OCI-M2 (cell line): ENCODE results near the gene SPAG16.

Experiments used
- DNase-seq: peaks from one replicate; lab custom pipeline; 2025; ENCODE audit not compliant: unreplicated experiment; lab: John Stamatoyannopoulos, UW

The SPAG16 gene

DNA sequence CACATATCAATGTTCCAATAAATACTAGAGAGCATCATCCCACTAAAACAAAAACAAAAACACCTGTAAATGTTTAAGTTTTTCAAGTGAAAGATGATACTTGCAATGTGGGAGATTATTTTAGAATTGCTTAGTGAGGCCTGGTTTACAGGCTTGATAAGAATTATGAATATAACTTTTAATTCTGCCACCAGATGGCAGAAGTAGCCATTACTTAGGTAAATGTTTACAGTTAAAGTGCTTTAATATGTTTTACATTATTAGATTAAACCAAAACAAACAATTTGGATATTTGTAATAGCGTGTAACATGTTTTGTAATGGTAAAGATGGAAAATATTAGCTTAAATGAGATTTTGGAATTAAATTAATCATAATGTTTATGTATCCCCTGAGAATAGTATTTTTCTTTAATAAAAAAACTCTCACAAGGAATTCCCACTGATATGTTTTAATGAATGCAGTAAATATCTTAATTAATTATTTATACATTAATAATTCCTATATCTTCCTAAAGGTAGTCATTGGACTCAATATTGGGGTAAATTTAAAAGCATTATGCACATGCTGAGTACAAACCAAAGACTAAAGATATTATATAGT lies 522.0 kb downstream of the SPAG16 start:
- no peak for DNase-seq

- no peak for DNase-seq
Measured at GRCh38 chr2:213816583-213816982, 532.3 kb downstream of the SPAG16 start.

- no peak for DNase-seq
Measured at GRCh38 chr2:213818436-213818835, 534.2 kb downstream of the SPAG16 start.

GRCh38 chr2:213834331-213834730 lies 550.1 kb downstream of the SPAG16 start:
- no peak for DNase-seq

DNA sequence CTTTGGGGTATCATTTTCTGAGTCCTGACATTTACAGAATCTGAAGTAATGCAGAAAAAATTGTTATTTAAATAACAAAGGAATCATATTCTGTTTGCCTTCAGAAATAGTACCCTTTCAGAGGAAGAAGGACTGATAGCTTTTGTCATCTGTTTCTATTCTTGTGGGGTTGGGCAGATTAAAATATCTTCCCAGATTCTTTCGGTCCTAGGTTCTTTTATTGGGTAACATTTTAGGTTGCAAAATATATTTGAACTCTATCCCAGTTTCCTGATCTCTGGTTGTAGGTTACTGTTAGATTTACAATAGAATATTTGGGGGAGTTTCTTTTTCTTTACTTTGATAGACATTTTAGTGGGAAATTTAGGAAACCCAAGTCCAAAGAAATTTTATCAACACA lies 550.5 kb downstream of the SPAG16 start:
- no peak for DNase-seq

- DNase-seq: no peak
Measured at GRCh38 chr2:213846856-213847255, 562.6 kb downstream of the SPAG16 start.

DNA sequence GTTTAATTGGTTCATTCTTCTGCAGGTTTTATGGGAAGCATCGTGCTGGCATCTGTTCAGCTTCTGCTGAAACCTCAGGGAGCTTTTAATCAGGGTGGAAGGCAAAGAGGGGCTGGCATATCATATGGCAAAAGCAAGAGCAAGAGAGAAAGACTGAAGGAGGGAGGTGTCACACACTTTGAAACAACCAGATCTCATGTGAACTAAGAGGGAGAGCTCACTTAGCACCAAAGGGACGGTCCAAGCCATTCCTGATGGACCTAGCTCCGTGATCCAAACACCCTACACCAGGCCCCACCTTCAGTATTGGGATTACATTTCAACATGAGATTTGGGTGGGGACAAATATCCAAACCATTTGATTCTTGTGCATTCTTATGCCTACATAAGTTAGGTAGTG lies 563.1 kb downstream of the SPAG16 start:
- DNase-seq: no peak

DNA sequence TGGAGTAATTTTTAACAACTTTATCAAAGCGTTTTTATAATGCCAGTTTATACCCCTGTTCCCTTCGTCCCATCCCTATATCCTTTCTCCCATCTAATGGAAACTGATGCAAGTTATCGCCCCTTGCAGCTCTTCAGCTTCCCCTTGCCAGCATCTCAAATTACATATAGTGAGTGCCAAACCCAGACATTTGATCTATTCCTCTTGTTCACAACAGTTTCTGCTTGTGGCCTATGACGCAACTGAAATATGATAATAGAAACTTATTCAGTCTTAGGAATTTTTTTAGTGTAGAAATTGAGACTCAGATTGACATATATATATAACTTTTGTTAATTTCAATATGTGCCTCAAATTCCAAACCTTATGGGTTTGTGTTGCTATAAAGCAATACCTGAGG lies 564.4 kb downstream of the SPAG16 start:
- no peak for DNase-seq

GRCh38 chr2:213861638-213862037 lies 577.4 kb downstream of the SPAG16 start:
- no peak for DNase-seq

DNA sequence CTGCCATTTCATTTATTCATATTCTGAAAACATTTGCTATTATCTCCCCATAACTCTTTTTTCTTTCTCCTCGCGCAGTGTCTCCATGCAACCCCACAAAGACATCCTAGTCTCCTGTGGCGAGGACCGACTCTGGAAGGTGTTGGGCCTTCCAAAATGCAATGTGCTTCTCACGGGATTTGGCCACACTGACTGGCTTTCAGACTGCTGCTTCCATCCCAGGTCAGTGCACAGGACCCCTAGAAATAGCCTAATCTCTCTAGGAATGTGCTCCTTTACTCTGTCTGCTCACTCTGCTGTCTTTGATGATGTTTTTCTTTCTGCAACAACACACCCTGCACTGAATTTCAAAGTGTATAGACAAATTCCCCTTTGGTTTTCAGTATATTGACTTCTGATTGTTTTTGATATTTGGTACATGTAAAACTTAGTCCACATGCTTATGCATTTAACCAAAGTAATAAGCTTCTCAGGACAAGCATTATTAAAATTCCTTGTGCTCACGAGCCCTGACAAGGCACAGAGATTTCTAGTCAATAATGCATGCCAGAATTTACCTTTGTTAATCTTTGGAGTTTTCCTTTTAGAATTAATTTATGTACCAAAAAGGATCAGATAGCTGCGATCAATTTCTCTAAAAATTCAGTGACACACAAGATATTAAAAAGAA lies 578.3 kb downstream of the SPAG16 start:
- DNase-seq: no peak

DNA sequence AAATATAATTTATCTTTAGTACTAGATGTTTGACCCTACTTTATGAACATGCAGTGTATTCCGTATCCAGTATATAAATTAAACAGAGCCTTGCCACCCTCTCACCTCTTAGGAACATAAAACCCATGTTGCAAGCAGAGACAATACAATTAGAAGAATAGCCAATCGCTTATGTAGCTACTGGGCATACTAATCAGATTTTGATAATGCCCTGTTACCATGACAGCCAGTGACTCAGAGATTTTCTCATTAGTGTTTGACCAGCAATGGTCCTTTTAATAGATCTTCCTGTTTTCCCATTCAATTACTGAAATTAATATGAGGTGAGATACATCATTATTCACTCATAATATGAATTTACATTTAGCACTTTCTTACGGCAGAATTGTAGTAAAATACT lies 579.3 kb downstream of the SPAG16 start:
- DNase-seq: no peak

GRCh38 chr2:213868526-213868925 lies 584.3 kb downstream of the SPAG16 start:
- DNase-seq: no peak

- DNase-seq: no peak
Measured at GRCh38 chr2:213885485-213885884, 601.2 kb downstream of the SPAG16 start.

- no peak for DNase-seq
Measured at GRCh38 chr2:213914510-213914909, 630.2 kb downstream of the SPAG16 start.

GRCh38 chr2:213920014-213920413 lies 635.8 kb downstream of the SPAG16 start:
- DNase-seq: no peak

DNA sequence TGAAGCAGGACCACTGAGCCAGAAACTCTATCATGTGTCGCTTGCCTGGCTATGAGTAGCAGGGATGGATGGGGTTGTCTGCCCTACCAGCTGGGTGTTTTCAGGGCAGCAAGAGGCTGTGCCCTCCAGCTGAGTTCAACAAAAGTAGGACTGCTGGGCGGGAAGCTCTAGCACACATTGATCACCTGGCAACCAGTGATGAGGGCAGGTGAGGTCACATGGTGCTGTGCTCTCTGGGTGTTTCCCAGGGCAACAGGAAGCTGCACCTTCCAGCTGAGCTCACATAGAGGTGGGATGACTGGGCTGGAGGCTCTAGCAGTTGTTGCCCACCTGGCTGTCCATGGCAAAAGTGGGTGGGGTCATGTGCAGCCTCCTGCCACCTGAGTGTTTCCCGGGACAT lies 639.3 kb downstream of the SPAG16 start:
- DNase-seq: no peak

DNA sequence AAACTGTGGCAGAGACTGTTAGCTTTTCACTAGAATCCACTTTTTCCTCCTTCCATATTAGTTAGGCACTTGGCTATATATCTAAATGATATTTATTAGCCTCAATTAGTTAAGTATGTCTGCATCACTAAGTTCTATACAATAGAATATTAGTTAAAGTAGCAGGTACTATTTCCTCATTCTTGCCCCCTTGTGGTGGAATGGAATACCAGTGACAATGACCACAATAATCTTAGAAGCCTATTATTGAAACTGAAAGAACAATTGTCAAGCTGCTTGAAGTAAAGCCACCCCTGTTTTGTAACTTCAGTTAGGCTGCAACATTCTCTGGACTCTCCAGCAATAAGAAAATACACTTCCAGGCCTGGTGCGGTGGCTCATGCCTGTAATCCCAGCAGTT lies 650.3 kb downstream of the SPAG16 start:
- no peak for DNase-seq

- no peak for DNase-seq
Measured at GRCh38 chr2:213958086-213958485, 673.8 kb downstream of the SPAG16 start.

DNA sequence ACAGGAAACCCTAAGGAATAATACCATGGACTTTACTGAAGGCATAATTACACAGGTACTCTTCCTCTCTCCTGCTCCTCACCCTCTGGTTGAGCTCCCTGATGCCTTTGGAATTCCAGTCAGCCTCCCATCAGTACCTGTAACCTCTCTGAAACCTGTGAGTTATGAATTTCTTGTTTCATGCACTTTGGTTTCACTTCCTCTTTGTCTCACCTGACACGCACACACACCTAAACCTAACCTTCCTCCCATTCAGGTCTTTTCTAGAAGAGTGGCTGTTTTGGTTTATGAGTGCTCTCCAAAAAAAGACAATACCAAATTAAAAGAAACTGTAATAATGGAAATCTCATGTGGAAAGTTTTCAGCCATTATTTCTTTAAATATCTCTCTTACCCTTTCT lies 675.3 kb downstream of the SPAG16 start:
- DNase-seq: no peak

DNA sequence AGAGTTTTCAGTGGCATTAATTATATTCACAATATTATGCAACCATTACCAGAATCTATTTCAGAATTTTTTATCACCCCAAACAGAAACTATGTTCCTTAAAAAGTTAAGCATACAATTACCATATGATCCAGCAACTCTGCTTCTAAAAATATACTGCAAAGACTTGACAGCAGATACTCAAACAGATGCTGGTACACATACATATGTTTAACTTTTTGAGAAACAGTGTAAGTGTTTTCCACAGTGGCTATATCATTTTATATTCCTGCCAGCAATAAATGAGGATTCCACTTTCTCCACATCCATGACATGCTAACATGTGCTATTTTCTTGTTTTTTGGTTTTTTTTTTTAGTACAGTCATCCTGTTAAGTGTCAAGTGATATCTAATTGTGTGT lies 687.3 kb downstream of the SPAG16 start:
- no peak for DNase-seq

GRCh38 chr2:213980883-213981282 lies 696.6 kb downstream of the SPAG16 start:
- DNase-seq: no peak

DNA sequence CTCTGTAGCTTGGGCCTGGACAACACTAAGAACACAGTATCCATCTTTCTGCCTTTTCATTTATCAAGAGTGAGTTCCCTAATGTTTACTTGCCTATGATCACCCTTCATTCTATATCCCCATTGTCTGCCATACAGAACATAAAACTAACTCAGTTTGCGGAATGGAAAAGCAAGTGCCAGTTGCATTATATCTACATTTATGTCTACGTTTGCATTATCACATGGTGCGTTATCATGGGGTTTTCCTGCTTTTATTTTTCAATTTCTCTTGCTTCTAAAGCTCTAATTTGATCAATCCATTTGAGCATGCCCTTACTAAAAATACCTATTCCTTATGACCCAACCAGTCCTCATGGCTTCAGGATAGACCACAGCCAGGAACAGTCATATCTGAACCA lies 704.9 kb downstream of the SPAG16 start:
- no peak for DNase-seq

GRCh38 chr2:213991453-213992108 lies 707.3 kb downstream of the SPAG16 start:
- no peak for DNase-seq
